B cell (primary cell): Measurements from ENCODE around the gene C1orf35. TPM values are rescaled to one million over a fixed set of nuclear protein-coding genes. Genes with fewer than 3 reads are reported as not detected.

Source experiments
- ATAC-seq: fragments of 200-7000 bp; cut with Tn5 transposase; one replicate; pipeline ENCODE4 v1.10.0; 2021; ENCODE audit warnings: low read depth, mild to moderate bottlenecking, moderate number of reproducible peaks, moderate library complexity
- CTCF ChIA-PET: fragments of 350-600 bp; sonication (Branson Sonifier 250); formaldehyde crosslinking; loops from one replicate; lab custom pipeline; 2021; ENCODE audit warnings: antibody characterized with exemption, inconsistent platforms; lab: Charles Lee
- POLR2A ChIA-PET: fragments of 350-600 bp; sonication (Branson Sonifier 250); formaldehyde crosslinking; loops from one replicate; lab custom pipeline; 2021; ENCODE audit warnings: antibody characterized with exemption; lab: Charles Lee
- DNase-seq: peaks from one replicate; pipeline ENCODE4 v3.0.0; 2013
- H2AFZ ChIP-seq: 2 replicates; pipeline ENCODE4 v1.6.1; 2012; ENCODE audit warnings: mild to moderate bottlenecking, low read depth, low read length; ENCODE audit not compliant: insufficient read depth, poor library complexity, severe bottlenecking
- H3K27ac ChIP-seq, 2 donors: 1 replicate in 1 of 2; 2 replicates in 1 of 2; pipeline ENCODE4 v1.5.1; 2012 to 2013; ENCODE audit warnings: low read length in 2 of 2, mild to moderate bottlenecking in 2 of 2, moderate library complexity in 1 of 2
- H3K27me3 ChIP-seq, 4 experiments: fragments of 200-600 bp in 1 of 4; sonication (generic) in 1 of 4; replicated peaks in 1 of 4; 1 replicate in 2 of 4; 2 replicates in 2 of 4; pipeline versions ENCODE4 v1.6.1 to v1.7.0; 2013 to 2016; ENCODE audit warnings: low read length in 3 of 4, mild to moderate bottlenecking in 2 of 4, mixed read lengths in 1 of 4, moderate library complexity in 1 of 4; ENCODE audit not compliant: insufficient read depth in 4 of 4, control insufficient read depth in 3 of 4; ENCODE audit errors: control extremely low read depth in 1 of 4
- H3K36me3 ChIP-seq, 2 experiments: replicated peaks in 1 of 2; 1 replicate in 1 of 2; 2 replicates in 1 of 2; pipeline versions ENCODE4 v1.6.1 to v1.7.1; 2013; ENCODE audit warnings: low read length in 1 of 2; ENCODE audit not compliant: insufficient read depth in 2 of 2, control insufficient read depth in 1 of 2; ENCODE audit errors: control extremely low read depth in 1 of 2, extremely low read depth in 1 of 2
- H3K4me1 ChIP-seq, 2 donors: fragments of 200-600 bp in 1 of 2; sonication (generic) in 1 of 2; 1 replicate in 1 of 2; 2 replicates in 1 of 2; pipeline versions ENCODE4 v1.5.1 to v1.6.1; 2013 to 2017; ENCODE audit warnings: low read length in 2 of 2; ENCODE audit not compliant: control insufficient read depth in 2 of 2, insufficient read depth in 2 of 2
- H3K4me2 ChIP-seq: replicated peaks from 2 replicates; pipeline ENCODE3; 2012; ENCODE audit warnings: mild to moderate bottlenecking, low read depth, low read length; ENCODE audit not compliant: poor library complexity, severe bottlenecking
- H3K4me3 ChIP-seq, 5 experiments: fragments of 200-600 bp in 1 of 5; sonication (generic) in 1 of 5; 1 replicate in 3 of 5; 2 replicates in 2 of 5; pipeline versions ENCODE4 v1.5.1 to v1.7.0; 2011 to 2016; ENCODE audit warnings: low read length in 4 of 5, mild to moderate bottlenecking in 4 of 5, low read depth in 2 of 5, control low read depth in 1 of 5, moderate library complexity in 1 of 5; ENCODE audit not compliant: insufficient read depth in 1 of 5; ENCODE audit errors: control extremely low read depth in 1 of 5, extremely low read depth in 1 of 5
- H3K79me2 ChIP-seq: fragments of 200-600 bp; sonication (generic); one replicate; pipeline ENCODE4 v1.6.0; 2016; ENCODE audit warnings: low read length; ENCODE audit not compliant: control insufficient read depth, insufficient read depth
- H3K9ac ChIP-seq: fragments of 200-600 bp; sonication (generic); 2 replicates; pipeline ENCODE4 v1.6.1; 2017; ENCODE audit warnings: mild to moderate bottlenecking, low read length, moderate library complexity
- H3K9me3 ChIP-seq, 3 donors: one replicate each; pipeline versions ENCODE4 v1.6.1 to v1.7.1; 2013; ENCODE audit warnings: low read length in 2 of 3; ENCODE audit not compliant: control insufficient read depth in 2 of 3, insufficient read depth in 1 of 3; ENCODE audit errors: control extremely low read depth in 1 of 3
- H4K20me1 ChIP-seq: 2 replicates; pipeline ENCODE4 v1.6.0; 2012; ENCODE audit warnings: mild to moderate bottlenecking, low read length; ENCODE audit not compliant: insufficient read depth, control insufficient read depth, poor library complexity, severe bottlenecking
- H3K27ac Mint-ChIP-seq: one replicate; pipeline ENCODE4 v1.8.0; 2021; ENCODE audit warnings: mixed read lengths
- H3K27me3 Mint-ChIP-seq: one replicate; pipeline ENCODE4 v1.8.0; 2021; ENCODE audit warnings: mixed read lengths
- H3K4me1 Mint-ChIP-seq: one replicate; pipeline ENCODE4 v1.8.0; 2021; ENCODE audit warnings: mixed read lengths
- H3K4me3 Mint-ChIP-seq: one replicate; pipeline ENCODE4 v1.8.0; 2021; ENCODE audit warnings: mixed read lengths
- H3K9me3 Mint-ChIP-seq: one replicate; pipeline ENCODE4 v1.8.0; 2022; ENCODE audit warnings: mixed read lengths; ENCODE audit not compliant: insufficient read depth
- CTCF ChIP-seq: fragments of 200-600 bp; IDR thresholded peaks from one replicate; pipeline ENCODE4 v1.8.0; 2022; ENCODE audit warnings: antibody characterized with exemption, mild to moderate bottlenecking
- EZH2 ChIP-seq: IDR thresholded peaks from 2 replicates; pipeline ENCODE4 v1.6.1; 2012; ENCODE audit warnings: borderline replicate concordance, low read depth, mild to moderate bottlenecking, moderate library complexity, low read length; ENCODE audit not compliant: insufficient read depth, poor library complexity, severe bottlenecking
- WGBS: methylation state at CpG from one replicate; pipeline ENCODE4 v1.1.5; 2013; ENCODE audit warnings: missing lambda C conversion rate; ENCODE audit not compliant: insufficient coverage; 5-methylcytosine and 5-hydroxymethylcytosine counted together
- intact Hi-C: fragments of 100-400 bp; cut with micrococcal nuclease; formaldehyde crosslinking; loops from one replicate; pipeline ENCODE4 v1.10.0; 2022
- polyA plus RNA-seq: library from polyadenylated mRNA; depleted of rRNA; stranded (reverse); fragments of >200 nt; gene quantifications from 2 replicates; pipeline ENCODE4 v1.2.3, GENCODE V29; 2012
- total RNA-seq, 2 donors: library from RNA; stranded (reverse); fragments of 120-200 nt in 1 of 2; gene quantifications; 1 replicate in 1 of 2; 2 replicates in 1 of 2; pipeline versions ENCODE4 v1.2.3 to v1.2.4, GENCODE V29; 2013 to 2022

The C1orf35 gene
- total and polyA plus RNA-seq, 2 donors (not counting 1 experiment from before 2014, with no cell fraction given), result 24.1 to 41.0 TPM

- no peak for ATAC-seq
- no peaks in the 10 kb centered on the region for H3K27me3 ChIP-seq
- H3K27ac Mint-ChIP-seq, result no peak overlapping the region
- WGBS, result no CpG with 5 or more reads among the region's 1 CpG
- no peak overlapping the region for H3K27ac ChIP-seq
- no peaks in the 10 kb centered on the region for H3K9me3 ChIP-seq
- H3K4me1 Mint-ChIP-seq, result peaks cover 5% of the 10 kb centered on the region
- no peak overlapping the region for H3K4me3 ChIP-seq
- POLR2A ChIA-PET, result no interaction called here
- peaks cover 9% of the 10 kb centered on the region for H3K27me3 Mint-ChIP-seq
- H3K36me3 ChIP-seq, result no peaks in the 10 kb centered on the region
- no peak overlapping the region for H2AFZ ChIP-seq
- H3K9me3 Mint-ChIP-seq, result peaks cover 2% of the 10 kb centered on the region
- H3K4me2 ChIP-seq, result no peak overlapping the region
- no peak overlapping the region for H3K9ac ChIP-seq
- H4K20me1 ChIP-seq, result no peaks in the 10 kb centered on the region
- CTCF ChIA-PET, result interaction anchor here (1.4 to 2.9 kb wide), 2 partner anchors 8 to 48 kb away, joined by 3 to 18 read pairs; no protein-coding TSS in a partner anchor
- intact Hi-C loops, result no loop called here
- DNase-seq, result no peak
- no peak overlapping the region for H3K4me3 Mint-ChIP-seq
- TF ChIP-seq EZH2 (no peak), CTCF (no peak)
- H3K4me1 ChIP-seq, result peaks cover 10 to 11% of the 10 kb centered on the region in 2 donors
- H3K79me2 ChIP-seq, result no peaks in the 10 kb centered on the region
These were observed 19.9 kb upstream of the C1orf35 start for GRCh38 chr1:228122921-228123441.

DNA sequence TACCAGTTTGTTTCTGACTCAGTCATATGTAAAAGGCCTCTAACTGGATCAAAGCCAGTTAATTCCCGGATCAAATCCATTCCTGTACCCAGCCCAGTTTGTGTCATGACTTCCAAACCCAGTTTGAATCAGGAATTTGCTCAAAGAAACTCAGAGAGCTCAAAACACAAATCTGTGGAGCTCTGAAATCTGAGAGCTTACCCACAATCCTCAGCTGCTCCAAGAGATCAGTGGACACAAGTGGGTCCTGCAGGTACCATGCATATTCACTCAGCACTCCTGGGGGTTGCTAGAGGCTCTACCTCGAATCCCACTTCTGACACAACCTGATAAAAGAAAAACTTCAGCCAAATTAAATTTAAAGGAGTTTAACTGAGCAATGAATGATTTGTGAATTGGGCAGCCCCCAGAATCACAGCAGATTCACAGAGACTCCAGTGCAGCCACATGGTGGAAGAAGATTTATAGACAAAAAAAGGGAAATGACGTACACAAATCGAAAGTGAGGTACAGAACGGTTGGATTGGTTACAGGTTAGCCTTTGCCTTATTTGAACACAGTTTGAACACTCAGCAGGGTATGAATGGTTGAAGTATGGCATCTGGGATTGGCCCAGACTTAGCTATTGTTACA is 17.8 kb upstream of the C1orf35 start:
- H3K9ac ChIP-seq, result no peak overlapping the region
- intact Hi-C loops, result no loop called here
- ATAC-seq, result peak; percentile 60
- H2AFZ ChIP-seq, result peak overlapping the region; percentile 41
- H3K27me3 ChIP-seq, result no peaks in the 10 kb centered on the region
- no peak overlapping the region for H3K4me3 ChIP-seq
- H3K4me2 ChIP-seq, result peak overlapping the region; percentile 39
- H3K9me3 Mint-ChIP-seq, result peaks cover 3% of the 10 kb centered on the region
- 25% methylated on average over 4 of the region's 5 CpGs for WGBS
- H3K27ac ChIP-seq, result no peak overlapping the region
- H4K20me1 ChIP-seq, result no peaks in the 10 kb centered on the region
- ChIA-PET CTCF (interaction anchor here (2.9 kb wide), 1 partner anchor 10 kb away, joined by 18 read pairs; no protein-coding TSS in a partner anchor), POLR2A (no interaction called here)
- H3K4me3 Mint-ChIP-seq, result peak overlapping the region; percentile 8
- H3K4me1 ChIP-seq, result peaks cover 10 to 11% of the 10 kb centered on the region in 2 donors
- H3K27ac Mint-ChIP-seq, result no peak overlapping the region
- H3K27me3 Mint-ChIP-seq, result no peaks in the 10 kb centered on the region
- peaks cover 5% of the 10 kb centered on the region for H3K4me1 Mint-ChIP-seq
- DNase-seq, result peak; percentile 63
- H3K79me2 ChIP-seq, result no peaks in the 10 kb centered on the region
- H3K36me3 ChIP-seq, result no peaks in the 10 kb centered on the region
- TF ChIP-seq EZH2 (no peak), CTCF (no peak)
- no peaks in the 10 kb centered on the region for H3K9me3 ChIP-seq
